IPS-NIHi11 (cell line): ENCODE results near the gene INPPL1.

Experiments used
- DNase-seq: peaks from one replicate; pipeline ENCODE4 v3.0.0; 2012; ENCODE audit warnings: mixed read lengths, low spot score

Gene INPPL1

DNA sequence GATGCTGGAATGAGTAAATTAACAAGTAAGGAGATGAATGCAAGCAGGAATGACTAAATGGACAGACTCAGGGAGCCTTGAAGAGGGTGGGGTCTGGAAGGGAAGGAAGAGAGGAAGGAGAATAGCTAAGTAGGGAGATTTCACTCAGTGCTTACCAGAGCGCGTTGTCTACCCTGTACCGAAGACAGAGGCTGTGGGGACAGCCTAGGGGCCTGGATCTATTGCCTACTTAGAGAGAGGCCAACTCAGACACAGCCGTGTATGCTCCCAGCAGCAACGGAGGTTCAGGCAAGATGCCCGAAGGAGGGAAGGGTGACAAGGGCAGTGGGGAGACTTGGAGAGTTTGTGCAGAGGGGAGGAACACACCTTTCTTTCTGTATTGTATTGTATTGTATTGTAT lies 7.9 kb upstream of the INPPL1 start, which contains the start of gene FOLR2:
FOLR2 (plus strand) TSS at position 157 of the 400 bp plus-strand sequence. CDS start 1,791 bp downstream, outside the sequence.
- DNase-seq: no peak

GRCh38 chr11:72217841-72218240 lies 6.7 kb upstream of the INPPL1 start:
- DNase-seq: no peak

- no peak for DNase-seq
Measured at GRCh38 chr11:72218251-72218745, 6.3 kb upstream of the INPPL1 start.

DNA sequence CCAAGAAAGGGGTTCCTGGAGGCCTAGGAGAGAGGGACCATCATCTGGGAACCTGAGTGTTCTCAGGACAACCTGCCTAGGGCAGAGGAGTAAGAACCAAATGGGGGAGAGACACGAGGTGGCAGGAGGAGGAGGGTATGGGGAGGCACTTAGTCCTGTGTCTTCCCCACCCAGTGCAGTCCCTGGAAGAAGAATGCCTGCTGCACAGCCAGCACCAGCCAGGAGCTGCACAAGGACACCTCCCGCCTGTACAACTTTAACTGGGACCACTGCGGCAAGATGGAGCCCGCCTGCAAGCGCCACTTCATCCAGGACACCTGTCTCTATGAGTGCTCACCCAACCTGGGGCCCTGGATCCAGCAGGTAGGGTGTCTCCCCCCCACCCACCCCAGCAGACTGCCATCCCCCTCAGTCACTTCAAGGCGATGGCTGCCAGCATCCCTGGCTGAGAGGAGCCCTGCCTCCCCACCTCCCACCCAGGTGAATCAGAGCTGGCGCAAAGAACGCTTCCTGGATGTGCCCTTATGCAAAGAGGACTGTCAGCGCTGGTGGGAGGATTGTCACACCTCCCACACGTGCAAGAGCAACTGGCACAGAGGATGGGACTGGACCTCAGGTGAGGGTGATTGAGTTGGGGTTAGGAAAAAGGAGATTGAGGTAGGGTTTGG lies 3.7 kb upstream of the INPPL1 start:
- no peak for DNase-seq

- DNase-seq: no peak
Measured at GRCh38 chr11:72221386-72222075, 3.0 kb upstream of the INPPL1 start.

DNA sequence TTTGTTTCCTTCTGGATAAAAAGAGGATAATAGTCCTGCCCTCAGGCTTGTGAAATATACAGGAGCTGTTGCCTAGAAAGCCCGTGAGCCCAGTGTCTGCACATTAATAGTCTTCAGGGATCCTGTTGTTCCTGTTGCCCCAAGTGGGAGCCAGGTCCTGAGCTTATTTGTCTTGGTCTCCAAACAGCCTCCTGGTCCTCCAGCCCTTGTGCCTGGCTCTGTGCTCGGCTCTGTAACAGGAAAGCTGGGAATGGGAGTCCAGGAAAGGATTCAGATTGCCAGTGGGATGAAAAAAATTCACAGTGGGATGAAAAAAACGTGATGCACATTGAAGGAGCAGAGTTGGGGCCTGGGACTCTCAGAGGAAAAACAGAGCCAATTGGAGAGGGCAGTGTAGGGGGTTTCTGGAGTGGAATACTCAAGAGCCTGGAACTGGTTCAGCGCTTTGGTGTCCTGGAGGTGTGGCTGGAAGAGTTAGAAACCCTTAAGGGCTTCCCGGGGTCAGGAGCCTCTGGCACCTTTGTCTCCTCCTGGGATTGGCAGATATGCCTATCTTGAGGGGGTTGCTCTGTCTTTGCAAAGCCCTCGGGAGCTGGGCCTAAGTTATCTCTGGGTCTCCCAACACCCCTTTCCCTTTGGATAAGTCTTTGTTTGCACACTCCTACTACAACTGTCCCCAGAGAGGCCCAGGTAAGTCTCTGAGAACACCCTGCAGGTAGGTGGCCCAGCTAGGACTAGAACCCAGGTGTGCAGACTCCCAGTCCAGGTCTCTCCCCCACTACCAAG lies 2.3 kb upstream of the INPPL1 start:
- no peak for DNase-seq

DNA sequence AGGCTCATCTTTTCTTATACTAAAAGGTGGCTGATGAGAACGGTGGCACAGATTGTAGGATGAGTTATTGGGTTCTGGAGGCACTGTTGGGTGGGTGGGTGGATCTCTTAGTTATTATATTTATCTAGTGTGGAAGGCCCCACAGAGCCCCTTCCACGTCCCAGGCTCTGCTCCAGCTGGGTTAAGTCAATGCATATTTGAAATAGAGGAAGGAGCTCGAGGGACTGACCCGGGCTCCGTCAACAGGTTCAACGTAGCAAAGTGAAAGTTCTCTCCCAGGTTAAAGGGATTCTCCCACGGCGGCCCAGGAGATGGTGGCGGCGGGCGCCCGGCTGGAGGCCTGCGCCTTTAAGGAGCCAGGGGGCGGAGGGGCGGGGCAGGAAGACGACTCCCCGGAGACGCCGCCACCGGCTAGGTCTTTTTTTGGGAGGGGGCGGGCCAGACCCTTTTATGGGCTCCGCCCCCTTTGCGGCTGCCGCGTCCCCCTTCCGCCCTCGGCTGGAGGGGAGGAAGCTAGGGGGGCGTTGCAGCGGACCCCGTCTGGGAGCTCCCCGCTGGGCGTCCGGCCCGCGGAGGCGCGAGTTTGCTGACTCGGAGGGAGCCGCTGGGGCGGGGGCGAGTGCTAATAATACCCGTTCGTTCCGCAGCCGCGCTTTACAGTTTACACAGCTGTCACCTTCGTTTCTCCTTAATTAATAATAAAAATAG lies 1.5 kb upstream of the INPPL1 start:
- DNase-seq: peak; percentile 89

DNA sequence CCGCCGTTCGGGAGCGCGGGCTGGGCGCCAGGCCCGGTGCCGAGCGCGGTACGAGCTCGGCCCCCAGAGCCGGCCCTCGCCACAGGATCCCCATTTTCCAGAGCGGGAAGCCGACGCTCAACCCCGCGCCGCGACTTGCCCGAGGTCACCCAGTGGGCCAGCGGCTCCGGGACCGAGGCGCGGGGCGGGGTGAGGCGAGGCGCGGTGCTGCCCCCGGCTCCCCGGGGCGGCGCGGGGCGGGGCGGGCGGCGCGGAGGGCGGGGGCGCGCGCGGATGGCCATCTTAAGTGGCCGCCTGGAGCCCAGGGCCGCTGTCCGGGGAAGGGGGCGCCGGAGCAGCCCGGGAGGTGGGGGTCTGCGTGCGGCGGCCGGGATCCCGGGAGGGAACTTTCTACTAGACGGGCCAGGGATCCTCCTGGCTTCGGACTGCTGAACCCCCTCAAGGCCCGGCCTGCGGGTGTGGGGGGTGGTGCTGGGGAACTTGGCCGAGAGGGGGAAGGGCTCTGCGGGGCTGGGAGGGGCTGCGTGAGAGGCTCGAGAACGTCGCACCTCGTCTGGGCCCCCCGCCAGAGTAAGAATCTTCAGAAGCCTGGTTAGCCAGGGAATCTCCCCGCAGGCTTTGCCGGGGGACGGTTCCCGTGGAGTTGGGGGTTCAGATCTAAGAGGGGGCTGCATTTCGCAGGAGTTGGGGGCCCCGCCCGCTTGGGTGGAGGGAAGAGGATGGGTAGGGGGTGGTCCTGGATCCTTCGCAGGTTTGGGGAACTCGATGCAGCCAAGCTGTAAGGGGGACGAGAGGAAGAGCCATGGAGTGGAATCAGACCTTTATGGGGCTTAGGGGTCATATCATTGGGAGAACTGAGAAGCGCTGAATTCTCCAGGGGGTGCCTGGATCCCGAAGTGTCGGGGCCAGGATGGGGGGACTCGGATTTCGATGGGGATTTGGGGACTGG lies 678 bp upstream of the INPPL1 start:
- no peak for DNase-seq

- DNase-seq: no peak
Measured at GRCh38 chr11:72225411-72225951, 914 bp downstream of the INPPL1 start.

- DNase-seq: no peak
Measured at GRCh38 chr11:72226701-72227100, 2.1 kb downstream of the INPPL1 start.

GRCh38 chr11:72227316-72228228 lies 3.0 kb downstream of the INPPL1 start:
- no peak for DNase-seq

- no peak for DNase-seq
Measured at GRCh38 chr11:72228229-72228843, 3.8 kb downstream of the INPPL1 start.

GRCh38 chr11:72228844-72229231 lies 4.3 kb downstream of the INPPL1 start:
- no peak for DNase-seq

GRCh38 chr11:72229336-72229924 lies 4.9 kb downstream of the INPPL1 start:
- DNase-seq: no peak

DNA sequence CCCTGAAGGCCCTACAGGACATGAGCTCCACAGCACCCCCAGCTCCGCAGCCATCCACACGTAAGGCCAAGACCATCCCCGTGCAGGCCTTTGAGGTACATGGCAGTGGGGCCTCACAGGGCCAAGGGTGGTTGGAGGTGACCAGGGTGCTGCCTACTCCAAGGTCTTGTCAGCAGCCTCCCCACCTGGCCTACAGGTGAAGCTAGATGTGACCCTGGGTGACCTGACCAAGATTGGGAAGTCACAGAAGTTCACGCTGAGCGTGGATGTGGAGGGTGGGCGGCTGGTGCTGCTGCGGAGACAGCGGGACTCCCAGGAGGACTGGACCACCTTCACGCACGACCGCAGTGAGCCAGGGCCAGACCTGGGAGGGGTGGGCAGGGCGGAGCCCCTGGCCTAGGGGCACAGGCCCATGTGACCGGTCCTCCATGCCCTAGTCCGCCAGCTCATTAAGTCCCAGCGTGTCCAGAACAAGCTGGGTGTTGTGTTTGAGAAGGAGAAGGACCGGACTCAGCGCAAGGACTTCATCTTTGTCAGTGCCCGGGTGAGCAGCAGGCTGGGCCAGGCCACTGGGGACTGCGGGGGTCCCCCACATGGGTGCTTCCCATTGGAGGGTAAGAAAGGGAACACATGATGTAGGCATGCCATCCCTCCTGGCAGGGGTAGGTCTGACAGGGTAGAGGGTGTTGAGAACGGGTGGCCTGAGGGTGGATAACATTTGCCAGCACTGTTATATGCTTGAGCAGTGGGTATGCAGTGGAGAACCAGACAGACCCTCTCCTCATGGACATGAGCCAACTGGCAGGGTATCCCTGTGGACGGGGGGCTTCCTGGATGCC lies 5.6 kb downstream of the INPPL1 start:
- DNase-seq: no peak

GRCh38 chr11:72230764-72231365 lies 6.3 kb downstream of the INPPL1 start:
- no peak for DNase-seq
